Stomach (tissue), 4 donors: ENCODE results near the gene PSORS1C1.

Source experiments
- EP300 ChIP-seq: sonication (generic); formaldehyde crosslinking; IDR thresholded peaks from one replicate; pipeline ENCODE4 v1.6.1; 2017; ENCODE audit warnings: antibody characterized with exemption
- POLR2A ChIP-seq, 4 donors: fragments of 450-650 bp; IDR thresholded peaks; one replicate each; pipeline ENCODE4 v1.6.1; 2016; ENCODE audit warnings: antibody characterized with exemption in 4 of 4, control low read depth in 2 of 4, mild to moderate bottlenecking in 1 of 4, moderate library complexity in 1 of 4
- POLR2AphosphoS5 ChIP-seq, 3 donors: sonication (generic); formaldehyde crosslinking; IDR thresholded peaks; one replicate each; pipeline ENCODE4 v1.6.1; 2016; ENCODE audit warnings: antibody characterized with exemption in 3 of 3
- TF ChIP-seq, protein P1 (sequence below), 7 experiments: fragments of 450-650 bp in 4 of 7; fragments of 200-600 bp in 3 of 7; sonication (generic) in 3 of 7; IDR thresholded peaks; one replicate each; pipeline ENCODE4 v1.5.1; 2016 to 2019; ENCODE audit warnings: antibody characterized with exemption in 7 of 7, control low read depth in 2 of 7, mild to moderate bottlenecking in 1 of 7

DNA sequence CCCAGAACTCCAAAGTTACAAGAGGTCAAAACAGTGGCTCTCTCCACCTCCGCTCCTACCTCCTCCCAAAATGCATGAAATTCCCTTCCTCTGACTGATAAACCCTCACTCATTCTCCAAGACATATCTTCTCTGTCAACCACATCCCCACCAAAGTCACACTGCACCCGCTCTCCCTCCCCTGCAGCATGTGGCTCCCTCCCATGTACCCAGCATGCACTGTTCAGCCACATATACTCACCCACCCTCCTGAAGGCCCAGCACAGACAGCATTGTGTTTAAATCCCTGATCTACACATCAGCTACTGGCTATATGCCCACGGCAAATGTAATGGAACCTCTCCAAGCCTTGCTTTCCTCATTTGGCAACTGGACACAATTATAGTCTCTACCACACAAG is 61.4 kb downstream of the PSORS1C1 start:
- TF ChIP-seq, protein P1, sequence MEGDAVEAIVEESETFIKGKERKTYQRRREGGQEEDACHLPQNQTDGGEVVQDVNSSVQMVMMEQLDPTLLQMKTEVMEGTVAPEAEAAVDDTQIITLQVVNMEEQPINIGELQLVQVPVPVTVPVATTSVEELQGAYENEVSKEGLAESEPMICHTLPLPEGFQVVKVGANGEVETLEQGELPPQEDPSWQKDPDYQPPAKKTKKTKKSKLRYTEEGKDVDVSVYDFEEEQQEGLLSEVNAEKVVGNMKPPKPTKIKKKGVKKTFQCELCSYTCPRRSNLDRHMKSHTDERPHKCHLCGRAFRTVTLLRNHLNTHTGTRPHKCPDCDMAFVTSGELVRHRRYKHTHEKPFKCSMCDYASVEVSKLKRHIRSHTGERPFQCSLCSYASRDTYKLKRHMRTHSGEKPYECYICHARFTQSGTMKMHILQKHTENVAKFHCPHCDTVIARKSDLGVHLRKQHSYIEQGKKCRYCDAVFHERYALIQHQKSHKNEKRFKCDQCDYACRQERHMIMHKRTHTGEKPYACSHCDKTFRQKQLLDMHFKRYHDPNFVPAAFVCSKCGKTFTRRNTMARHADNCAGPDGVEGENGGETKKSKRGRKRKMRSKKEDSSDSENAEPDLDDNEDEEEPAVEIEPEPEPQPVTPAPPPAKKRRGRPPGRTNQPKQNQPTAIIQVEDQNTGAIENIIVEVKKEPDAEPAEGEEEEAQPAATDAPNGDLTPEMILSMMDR (IDR thresholded peaks at IDR 0.05): no peak
- TF ChIP-seq POLR2A (IDR thresholded peaks at IDR 0.05) (no peak), EP300 (no peak), POLR2AphosphoS5 (IDR thresholded peaks at IDR 0.05) (no peak)
